Osteoblast (primary cell): ENCODE data around the gene ARHGEF28. TPM values are rescaled to one million over a fixed set of nuclear protein-coding genes. Genes with fewer than 3 reads are reported as not detected.

ENCODE experiments used
- DNase-seq: peaks from one replicate; pipeline ENCODE4 v3.0.0; 2011; ENCODE audit warnings: low spot score, mixed read lengths; ENCODE audit not compliant: insufficient read length; ENCODE audit errors: missing footprints
- H2AFZ ChIP-seq: 2 replicates; pipeline ENCODE4 v1.6.0; 2011; ENCODE audit warnings: mild to moderate bottlenecking, low read length
- H3K27ac ChIP-seq: 2 replicates; pipeline ENCODE4 v1.5.1; 2011; ENCODE audit warnings: mild to moderate bottlenecking, low read depth, low read length, moderate library complexity
- H3K27me3 ChIP-seq: 2 replicates; pipeline ENCODE4 v1.6.0; 2012; ENCODE audit warnings: mild to moderate bottlenecking, control low read depth, inconsistent platforms, low read length, moderate library complexity; ENCODE audit not compliant: insufficient read depth
- H3K36me3 ChIP-seq: 2 replicates; pipeline ENCODE4 v1.5.1; 2011; ENCODE audit warnings: mild to moderate bottlenecking, low read length, control low read depth, moderate library complexity; ENCODE audit not compliant: insufficient read depth
- H3K4me1 ChIP-seq: 2 replicates; pipeline ENCODE4 v1.5.1; 2011; ENCODE audit warnings: mild to moderate bottlenecking, low read length, control low read depth, moderate library complexity; ENCODE audit not compliant: insufficient read depth
- H3K4me2 ChIP-seq: 2 replicates; pipeline ENCODE4 v1.6.0; 2011; ENCODE audit warnings: mild to moderate bottlenecking, low read length; ENCODE audit not compliant: insufficient read depth
- H3K4me3 ChIP-seq: fragments of 200-600 bp; sonication (generic); 3 replicates; pipeline ENCODE4 v1.5.1; 2012; ENCODE audit warnings: mild to moderate bottlenecking, low read length, inconsistent platforms; ENCODE audit not compliant: insufficient read depth
- H3K79me2 ChIP-seq: 2 replicates; pipeline ENCODE4 v1.6.0; 2012; ENCODE audit warnings: mild to moderate bottlenecking, low read length, control low read depth, inconsistent platforms; ENCODE audit not compliant: insufficient read depth
- H3K9me3 ChIP-seq: 2 replicates; pipeline ENCODE4 v1.5.1; 2011; ENCODE audit warnings: low read depth, low read length, control low read depth
- H4K20me1 ChIP-seq: 2 replicates; pipeline ENCODE4 v1.6.0; 2012; ENCODE audit warnings: mild to moderate bottlenecking, low read length, control low read depth; ENCODE audit not compliant: insufficient read depth
- total RNA-seq: library from RNA; depleted of rRNA; stranded (reverse); fragments of >200 nt; gene quantifications from 2 replicates; pipeline ENCODE4 v1.2.3, GENCODE V29; 2012
- TF ChIP-seq, protein P1 (sequence below): IDR thresholded peaks from 2 replicates; pipeline ENCODE4 v1.5.1; 2011; ENCODE audit warnings: mild to moderate bottlenecking, low read depth, low read length, moderate library complexity; ENCODE audit errors: extremely low read depth

Gene ARHGEF28
- total RNA-seq, 1 donor, result 64.4 TPM

DNA sequence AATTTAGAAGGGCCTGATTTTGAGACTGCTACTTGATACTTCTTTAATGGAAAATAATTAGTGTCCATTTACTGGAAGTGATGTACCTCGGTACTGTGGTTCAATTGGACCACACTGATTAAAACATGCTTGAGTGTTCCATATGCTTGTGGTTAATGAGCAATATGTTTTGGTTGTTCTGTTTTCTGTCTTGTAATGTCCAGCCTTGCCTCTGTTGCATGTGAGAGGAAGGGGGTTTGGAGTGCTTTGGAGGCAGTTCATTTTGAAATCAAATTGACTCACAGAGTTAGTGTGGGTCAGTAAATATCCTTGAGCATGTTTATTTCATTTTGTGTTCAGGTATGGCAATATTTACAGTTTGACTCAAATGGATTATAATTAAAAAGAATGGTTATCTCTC is 334.4 kb downstream of the ARHGEF28 start:
- Histone ChIP-seq H3K4me1 (no peaks in the 10 kb centered on the region), H3K4me3 (no peak overlapping the region)

DNA sequence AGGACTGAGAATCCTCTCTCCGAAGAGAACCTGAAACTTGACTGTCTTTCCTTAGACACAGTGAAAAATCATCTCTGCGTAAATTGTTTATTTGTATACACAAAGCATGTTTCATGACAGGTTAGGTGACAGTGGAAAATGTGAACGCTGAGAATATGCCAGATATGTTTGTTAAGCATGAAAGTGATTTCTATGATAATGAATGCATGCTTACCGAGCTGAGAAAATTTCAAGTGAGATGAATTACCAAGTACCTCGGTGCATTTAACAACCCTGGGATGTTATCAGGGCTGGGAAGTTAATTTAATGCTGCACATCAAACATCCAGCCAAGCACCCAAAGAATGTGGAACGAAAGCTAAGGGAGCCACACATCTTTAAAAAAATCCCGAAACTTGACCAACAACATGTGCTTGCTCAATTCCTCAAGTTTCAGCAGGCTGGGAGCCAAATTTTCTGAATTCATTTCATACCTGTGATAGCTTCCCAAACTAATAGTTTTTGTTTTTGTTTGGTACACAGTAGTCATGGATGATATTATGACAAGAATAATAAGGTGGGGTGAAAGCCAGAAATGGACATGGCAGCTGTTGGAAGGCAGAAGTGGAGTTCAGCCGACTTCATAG is 336.9 kb downstream of the ARHGEF28 start:
- TF ChIP-seq, protein P1, sequence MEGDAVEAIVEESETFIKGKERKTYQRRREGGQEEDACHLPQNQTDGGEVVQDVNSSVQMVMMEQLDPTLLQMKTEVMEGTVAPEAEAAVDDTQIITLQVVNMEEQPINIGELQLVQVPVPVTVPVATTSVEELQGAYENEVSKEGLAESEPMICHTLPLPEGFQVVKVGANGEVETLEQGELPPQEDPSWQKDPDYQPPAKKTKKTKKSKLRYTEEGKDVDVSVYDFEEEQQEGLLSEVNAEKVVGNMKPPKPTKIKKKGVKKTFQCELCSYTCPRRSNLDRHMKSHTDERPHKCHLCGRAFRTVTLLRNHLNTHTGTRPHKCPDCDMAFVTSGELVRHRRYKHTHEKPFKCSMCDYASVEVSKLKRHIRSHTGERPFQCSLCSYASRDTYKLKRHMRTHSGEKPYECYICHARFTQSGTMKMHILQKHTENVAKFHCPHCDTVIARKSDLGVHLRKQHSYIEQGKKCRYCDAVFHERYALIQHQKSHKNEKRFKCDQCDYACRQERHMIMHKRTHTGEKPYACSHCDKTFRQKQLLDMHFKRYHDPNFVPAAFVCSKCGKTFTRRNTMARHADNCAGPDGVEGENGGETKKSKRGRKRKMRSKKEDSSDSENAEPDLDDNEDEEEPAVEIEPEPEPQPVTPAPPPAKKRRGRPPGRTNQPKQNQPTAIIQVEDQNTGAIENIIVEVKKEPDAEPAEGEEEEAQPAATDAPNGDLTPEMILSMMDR, result no peak
- H3K27ac ChIP-seq, result no peak overlapping the region
- no peaks in the 10 kb centered on the region for H3K79me2 ChIP-seq
- H2AFZ ChIP-seq, result no peak overlapping the region
- H3K36me3 ChIP-seq, result no peaks in the 10 kb centered on the region
- no peaks in the 10 kb centered on the region for H4K20me1 ChIP-seq
- no peak overlapping the region for H3K4me2 ChIP-seq
- DNase-seq, result no peak
- peaks cover 5% of the 10 kb centered on the region for H3K4me1 ChIP-seq
- H3K27me3 ChIP-seq, result no peaks in the 10 kb centered on the region
- H3K4me3 ChIP-seq, result no peak overlapping the region
- H3K9me3 ChIP-seq, result no peaks in the 10 kb centered on the region

More for the DNA sequence above, 334.4 kb downstream of the ARHGEF28 start:
- H3K79me2 ChIP-seq, result no peaks in the 10 kb centered on the region
- TF ChIP-seq, protein P1, result no peak
- no peak for DNase-seq
- no peaks in the 10 kb centered on the region for H3K36me3 ChIP-seq
- no peak overlapping the region for H3K27ac ChIP-seq
- peaks cover 3% of the 10 kb centered on the region for H3K27me3 ChIP-seq
- H4K20me1 ChIP-seq, result no peaks in the 10 kb centered on the region
- no peaks in the 10 kb centered on the region for H3K9me3 ChIP-seq
- no peak overlapping the region for H3K4me2 ChIP-seq
- no peak overlapping the region for H2AFZ ChIP-seq

DNA sequence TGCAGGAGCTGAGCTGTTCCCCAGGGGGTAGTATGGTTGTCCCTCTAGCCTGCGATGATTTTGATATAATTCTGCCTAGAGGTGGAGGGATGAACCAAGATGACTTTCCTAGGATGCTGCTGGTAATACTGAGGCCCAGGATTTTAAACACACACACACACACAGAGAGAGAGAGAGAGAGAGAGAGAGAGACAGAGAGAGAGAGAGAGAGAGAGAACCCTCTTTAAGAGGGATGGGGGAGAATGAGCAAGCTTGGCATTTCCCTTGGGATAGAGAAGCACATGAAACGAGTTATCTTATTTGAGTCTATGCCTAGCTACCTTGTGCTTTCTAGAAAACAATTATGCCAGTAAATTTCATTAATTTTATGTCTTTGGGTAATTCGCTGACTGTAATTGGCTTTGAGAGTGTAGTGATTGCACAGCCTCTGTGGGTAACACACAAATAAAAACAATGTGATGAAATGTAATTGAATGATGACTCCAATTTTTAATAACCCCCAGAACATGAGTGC is 338.4 kb downstream of the ARHGEF28 start:
- Histone ChIP-seq H2AFZ (no peak overlapping the region), H3K4me3 (no peak overlapping the region), H3K27ac (no peak overlapping the region), H3K36me3 (no peaks in the 10 kb centered on the region), H3K79me2 (no peaks in the 10 kb centered on the region), H3K27me3 (no peaks in the 10 kb centered on the region), H4K20me1 (no peaks in the 10 kb centered on the region), H3K9me3 (no peaks in the 10 kb centered on the region), H3K4me2 (no peak overlapping the region), H3K4me1 (peaks cover 20% of the 10 kb centered on the region)
- DNase-seq, result no peak
- TF ChIP-seq, protein P1, result no peak

DNA sequence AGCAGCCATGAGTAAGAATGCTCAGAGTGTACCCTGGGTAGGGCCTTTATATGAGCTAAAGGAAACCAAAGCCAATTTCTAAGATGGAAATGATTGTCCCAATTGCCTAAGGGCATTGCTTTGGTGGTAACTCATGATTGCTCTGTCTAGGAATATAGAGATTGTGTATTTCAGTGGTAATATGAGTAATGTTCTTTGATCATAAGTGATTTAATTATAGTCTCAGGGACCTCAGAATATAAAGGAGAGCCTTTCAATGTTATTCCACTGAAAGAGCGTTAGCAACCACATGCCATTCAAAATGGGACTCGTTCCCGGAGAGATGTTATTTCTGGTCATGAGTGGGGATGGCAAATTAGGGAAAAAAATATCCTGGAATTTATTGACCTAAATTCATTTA is 340.5 kb downstream of the ARHGEF28 start:
- Histone ChIP-seq H3K4me3 (no peak overlapping the region), H3K27me3 (no peaks in the 10 kb centered on the region), H3K9me3 (no peaks in the 10 kb centered on the region), H3K27ac (no peak overlapping the region), H3K79me2 (no peaks in the 10 kb centered on the region), H3K4me1 (peaks cover 20% of the 10 kb centered on the region), H3K36me3 (no peaks in the 10 kb centered on the region), H2AFZ (no peak overlapping the region), H4K20me1 (no peaks in the 10 kb centered on the region), H3K4me2 (no peak overlapping the region)
- TF ChIP-seq, protein P1, result no peak
- no peak for DNase-seq
